ENCODE results near the gene ST3GAL2. TPM values are rescaled to one million over a fixed set of nuclear protein-coding genes. Genes with fewer than 3 reads are reported as not detected.

ST3GAL2 gene
- total and polyA plus RNA-seq, 9 of the 15 experiments (the other 6 are each of a cell fraction or from before 2014, with no cell fraction given), result 1.5 to 108 (median 34.3) TPM

GRCh38 chr16:70428178-70428998, 10.5 kb downstream of the ST3GAL2 start (continued):
- TF ChIP-seq TEAD2 (tag; IDR thresholded peaks at IDR 0.05) (peak; percentile 57; the same call in 1 of the 2 replicates), ZNF444 (CRISPR knock-in tag; IDR thresholded peaks at IDR 0.05) (peak; percentile 15; the same call in 1 of the 2 replicates), NELFE (IDR thresholded peaks at IDR 0.05; ENCODE audit: insufficient read depth, insufficient read length) (no peak), MYNN (IDR thresholded peaks at IDR 0.05) (peak; percentile 99), MYNN (CRISPR knock-in tag; IDR thresholded peaks at IDR 0.05) (no peak), JUND (IDR thresholded peaks at IDR 0.05; ENCODE audit: borderline replicate concordance, low read depth, low read length) (peak; percentile 91), JUND (tag; IDR thresholded peaks at IDR 0.05; ENCODE audit: borderline replicate concordance, low read depth, low read length) (peak; percentile 94; the same call in 2 of the 3 replicates), ZZZ3 (IDR thresholded peaks at IDR 0.05) (no peak; the same call in 1 of the 2 replicates), THRB (CRISPR knock-in tag; conservative IDR thresholded peaks at IDR 0.05) (peak; percentile 56; the same call in 1 of the 2 replicates), DEAF1 (CRISPR knock-in tag; IDR thresholded peaks at IDR 0.05) (peak; percentile 30; the same call in 1 of the 2 replicates), MNT (conservative IDR thresholded peaks at IDR 0.05) (peak; percentile 87 to 93), COPS2 (conservative IDR thresholded peaks at IDR 0.05) (no peak), TCF3 (CRISPR knock-in tag; IDR thresholded peaks at IDR 0.05) (peak; percentile 98), SRF (CRISPR knock-in tag; IDR thresholded peaks at IDR 0.05) (peak in 1 of 2 experiments; percentile 87; a peak in 2 of 4 replicates), NUFIP1 (IDR thresholded peaks at IDR 0.05; ENCODE audit: partially characterized antibody) (peak; percentile 14), NEUROD1 (IDR thresholded peaks at IDR 0.05; ENCODE audit: borderline replicate concordance, low read depth, low read length, partially characterized antibody) (peak; percentile 93), BCLAF1 (IDR thresholded peaks at IDR 0.05; ENCODE audit: borderline replicate concordance in 1 of 2, control insufficient read depth in 1 of 2, low read depth in 2 of 2, low read length in 1 of 2) (peak in 1 of 2 experiments; percentile 95; a peak in 2 of 4 replicates), GATA2 (CRISPR knock-in tag; IDR thresholded peaks at IDR 0.05) (peak; percentile 99)

Data from K562 (cell line).